ENCODE results near the gene GALP.

DNA sequence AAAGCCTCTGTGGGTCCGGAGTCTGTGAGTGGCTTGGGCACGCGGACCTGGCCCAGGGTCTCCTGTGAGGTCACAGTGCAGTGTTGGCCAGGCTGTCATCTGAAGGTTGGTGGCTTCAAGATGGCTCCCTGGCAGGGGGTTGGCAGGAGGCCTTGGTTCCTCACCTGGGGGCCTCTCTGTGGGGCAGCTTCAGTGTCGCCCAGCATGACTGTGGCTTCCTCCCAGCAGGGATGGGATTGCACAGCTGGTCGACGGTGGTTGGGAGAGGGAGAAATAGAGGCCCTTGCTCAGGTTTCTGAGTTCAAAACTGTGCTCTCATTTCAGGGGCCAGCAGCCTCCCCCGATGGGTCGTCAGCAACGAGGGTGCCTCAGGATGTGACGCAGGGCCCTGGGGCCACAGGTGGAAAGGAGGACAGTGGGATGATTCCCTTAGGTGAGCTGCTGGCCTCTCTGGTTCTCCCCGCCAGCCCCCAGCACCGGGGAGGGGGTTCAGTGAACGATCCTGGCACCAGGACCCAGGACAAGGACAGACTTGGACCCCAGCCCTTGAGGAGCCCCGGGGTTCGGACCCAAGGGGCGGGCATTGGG lies 17.5 kb upstream of the GALP start:
- TF ChIP-seq, protein P1, sequence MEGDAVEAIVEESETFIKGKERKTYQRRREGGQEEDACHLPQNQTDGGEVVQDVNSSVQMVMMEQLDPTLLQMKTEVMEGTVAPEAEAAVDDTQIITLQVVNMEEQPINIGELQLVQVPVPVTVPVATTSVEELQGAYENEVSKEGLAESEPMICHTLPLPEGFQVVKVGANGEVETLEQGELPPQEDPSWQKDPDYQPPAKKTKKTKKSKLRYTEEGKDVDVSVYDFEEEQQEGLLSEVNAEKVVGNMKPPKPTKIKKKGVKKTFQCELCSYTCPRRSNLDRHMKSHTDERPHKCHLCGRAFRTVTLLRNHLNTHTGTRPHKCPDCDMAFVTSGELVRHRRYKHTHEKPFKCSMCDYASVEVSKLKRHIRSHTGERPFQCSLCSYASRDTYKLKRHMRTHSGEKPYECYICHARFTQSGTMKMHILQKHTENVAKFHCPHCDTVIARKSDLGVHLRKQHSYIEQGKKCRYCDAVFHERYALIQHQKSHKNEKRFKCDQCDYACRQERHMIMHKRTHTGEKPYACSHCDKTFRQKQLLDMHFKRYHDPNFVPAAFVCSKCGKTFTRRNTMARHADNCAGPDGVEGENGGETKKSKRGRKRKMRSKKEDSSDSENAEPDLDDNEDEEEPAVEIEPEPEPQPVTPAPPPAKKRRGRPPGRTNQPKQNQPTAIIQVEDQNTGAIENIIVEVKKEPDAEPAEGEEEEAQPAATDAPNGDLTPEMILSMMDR (IDR thresholded peaks at IDR 0.05; ENCODE audit: extremely low read depth in 1 of 2, insufficient read depth in 1 of 2, low read depth in 1 of 2, low read length in 2 of 2), result no peak
- TF ChIP-seq POLR2AphosphoS5 (IDR thresholded peaks at IDR 0.05; ENCODE audit: insufficient read depth, low read depth, low read length) (no peak), MYC (IDR thresholded peaks at IDR 0.05; ENCODE audit: low read depth, low read length) (no peak), EZH2 (IDR thresholded peaks at IDR 0.05; ENCODE audit: borderline replicate concordance, low read depth, low read length, severe bottlenecking) (no peak), POLR2A (IDR thresholded peaks at IDR 0.05; ENCODE audit: low read depth, low read length) (no peak), FOS (IDR thresholded peaks at IDR 0.05; ENCODE audit: borderline replicate concordance, insufficient read depth, low read length) (no peak), GATA2 (IDR thresholded peaks at IDR 0.05; ENCODE audit: insufficient read depth, insufficient read length, low read depth, low read length) (no peak)
- TF ChIP-seq, protein P2, sequence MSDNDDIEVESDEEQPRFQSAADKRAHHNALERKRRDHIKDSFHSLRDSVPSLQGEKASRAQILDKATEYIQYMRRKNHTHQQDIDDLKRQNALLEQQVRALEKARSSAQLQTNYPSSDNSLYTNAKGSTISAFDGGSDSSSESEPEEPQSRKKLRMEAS (IDR thresholded peaks at IDR 0.05; ENCODE audit: insufficient read depth, insufficient read length), result no peak
